H1 (cell line): ENCODE measurements around the gene MGAT5. TPM values are rescaled to one million over a fixed set of nuclear protein-coding genes. Genes with fewer than 3 reads are reported as not detected.

Experiments
- CTCF ChIA-PET: fragments of 300-600 bp; sonication (Branson Sonifier 250); formaldehyde crosslinking; loops from one replicate; lab custom pipeline; 2021; ENCODE audit not compliant: partially characterized antibody; lab: Charles Lee
- POLR2A ChIA-PET: fragments of 300-600 bp; sonication (Branson Sonifier 250); formaldehyde crosslinking; loops from one replicate; lab custom pipeline; 2021; ENCODE audit warnings: inconsistent platforms; ENCODE audit not compliant: partially characterized antibody; lab: Charles Lee
- DNase-seq, 2 experiments: peaks; one replicate each; pipeline versions ENCODE4 v3.0.0 to v3.0.0-alpha.2; 2010 to 2022; ENCODE audit warnings: low spot score in 2 of 2, low read depth in 1 of 2, mixed read lengths in 1 of 2
- FAIRE-seq: peaks from 2 replicates; lab custom pipeline; 2011; peaks lifted over from hg19 to GRCh38; lab: Jason Lieb, UNC
- H2AFZ ChIP-seq: 2 replicates; pipeline ENCODE4 v1.8.1; 2012; ENCODE audit warnings: low read length, inconsistent platforms
- H2AK5ac ChIP-seq: 2 replicates; pipeline ENCODE4 v1.6.1; 2013; ENCODE audit warnings: low read depth, low read length
- H2BK120ac ChIP-seq: replicated peaks from 2 replicates; pipeline ENCODE3; 2013; ENCODE audit warnings: low read depth, low read length, inconsistent platforms
- H2BK12ac ChIP-seq: 2 replicates; pipeline ENCODE4 v1.6.1; 2013; ENCODE audit warnings: low read depth, low read length
- H2BK15ac ChIP-seq: 2 replicates; pipeline ENCODE4 v1.6.1; 2013; ENCODE audit warnings: low read length
- H2BK20ac ChIP-seq: 2 replicates; pipeline ENCODE4 v1.6.1; 2013; ENCODE audit warnings: low read length
- H2BK5ac ChIP-seq: 2 replicates; pipeline ENCODE4 v1.6.1; 2013; ENCODE audit warnings: low read depth, low read length
- H3K14ac ChIP-seq: 2 replicates; pipeline ENCODE4 v1.6.1; 2013; ENCODE audit warnings: inconsistent platforms; ENCODE audit not compliant: insufficient read length
- H3K18ac ChIP-seq: 2 replicates; pipeline ENCODE4 v1.6.1; 2013; ENCODE audit warnings: low read length; ENCODE audit errors: extremely low read depth
- H3K23ac ChIP-seq: 2 replicates; pipeline ENCODE4 v1.6.1; 2013; ENCODE audit warnings: inconsistent platforms; ENCODE audit not compliant: insufficient read length
- H3K23me2 ChIP-seq: 2 replicates; pipeline ENCODE4 v1.6.1; 2013; ENCODE audit warnings: low read depth, low read length
- H3K27ac ChIP-seq: 2 replicates; pipeline ENCODE4 v1.6.1; 2011; ENCODE audit warnings: low read depth, low read length, inconsistent platforms
- H3K27me3 ChIP-seq, 4 experiments: replicated peaks in 1 of 4; 1 replicate in 1 of 4; 2 replicates in 3 of 4; pipeline versions ENCODE4 v1.6.1 to v1.8.1; 2011 to 2013; ENCODE audit warnings: low read length in 3 of 4, mild to moderate bottlenecking in 3 of 4, inconsistent platforms in 2 of 4, mixed read lengths in 2 of 4, moderate library complexity in 1 of 4; ENCODE audit not compliant: control insufficient read depth in 3 of 4, insufficient read depth in 3 of 4; ENCODE audit errors: extremely low read depth in 1 of 4
- H3K36me3 ChIP-seq, 4 experiments: 2 replicates each; pipeline versions ENCODE4 v1.6.1 to v1.8.1; 2011 to 2013; ENCODE audit warnings: mild to moderate bottlenecking in 4 of 4, low read length in 3 of 4, moderate library complexity in 2 of 4, control low read depth in 1 of 4, inconsistent platforms in 1 of 4; ENCODE audit not compliant: insufficient read depth in 4 of 4, control insufficient read depth in 2 of 4
- H3K4ac ChIP-seq: replicated peaks from 2 replicates; pipeline ENCODE3; 2013; ENCODE audit warnings: low read length, low read depth, mixed read lengths, inconsistent platforms; ENCODE audit not compliant: insufficient read length
- H3K4me1 ChIP-seq, 4 experiments: replicated peaks in 1 of 4; 1 replicate in 1 of 4; 2 replicates in 3 of 4; pipeline versions ENCODE4 v1.6.1 to v1.8.1; 2011 to 2013; ENCODE audit warnings: low read length in 3 of 4, inconsistent platforms in 2 of 4, mixed read lengths in 1 of 4; ENCODE audit not compliant: insufficient read depth in 4 of 4, control insufficient read depth in 3 of 4
- H3K4me2 ChIP-seq, 2 experiments: 2 replicates each; pipeline versions ENCODE4 v1.6.1 to v1.8.1; 2011 to 2013; ENCODE audit warnings: low read depth in 2 of 2, low read length in 2 of 2, control low read depth in 1 of 2, inconsistent platforms in 1 of 2, mild to moderate bottlenecking in 1 of 2; ENCODE audit not compliant: insufficient read depth in 1 of 2
- H3K4me3 ChIP-seq, 4 experiments: fragments of 200-600, 300-600 bp in 1 of 4; sonication (generic), shearing (Covaris generic), sonication (Bioruptor Twin) in 1 of 4; 2 replicates each; pipeline versions ENCODE4 v1.5.1 to v1.8.1; 2011 to 2016; ENCODE audit warnings: low read length in 4 of 4, low read depth in 3 of 4, control low read depth in 2 of 4, inconsistent platforms in 2 of 4, mild to moderate bottlenecking in 2 of 4, mixed read lengths in 1 of 4, moderate library complexity in 1 of 4; ENCODE audit not compliant: insufficient read depth in 2 of 4; ENCODE audit errors: extremely low read depth in 1 of 4
- H3K56ac ChIP-seq: replicated peaks from 2 replicates; pipeline ENCODE3; 2013; ENCODE audit warnings: low read depth, mild to moderate bottlenecking, mixed read lengths, low read length, inconsistent platforms; ENCODE audit not compliant: insufficient read length
- H3K79me1 ChIP-seq: 2 replicates; pipeline ENCODE4 v1.6.1; 2013; ENCODE audit warnings: low read depth, low read length, control low read depth
- H3K79me2 ChIP-seq, 2 experiments: 2 replicates each; pipeline versions ENCODE4 v1.6.1 to v1.8.1; 2012 to 2013; ENCODE audit warnings: low read length in 2 of 2, mild to moderate bottlenecking in 2 of 2, inconsistent platforms in 1 of 2; ENCODE audit not compliant: insufficient read depth in 2 of 2, control insufficient read depth in 1 of 2
- H3K9ac ChIP-seq, 4 experiments: replicated peaks in 1 of 4; 1 replicate in 1 of 4; 2 replicates in 3 of 4; pipeline versions ENCODE4 v1.6.1 to v1.8.1; 2011 to 2013; ENCODE audit warnings: low read depth in 3 of 4, low read length in 3 of 4, control low read depth in 2 of 4, mild to moderate bottlenecking in 2 of 4, moderate library complexity in 2 of 4, inconsistent platforms in 1 of 4; ENCODE audit errors: extremely low read depth in 1 of 4
- H3K9me3 ChIP-seq, 2 experiments: 2 replicates each; pipeline versions ENCODE4 v1.6.1 to v1.8.1; 2012 to 2013; ENCODE audit warnings: mild to moderate bottlenecking in 2 of 2, moderate library complexity in 2 of 2, control low read depth in 1 of 2, inconsistent platforms in 1 of 2, low read depth in 1 of 2, low read length in 1 of 2, mixed read lengths in 1 of 2; ENCODE audit not compliant: insufficient read depth in 2 of 2
- H4K20me1 ChIP-seq, 2 experiments: replicated peaks in 1 of 2; 2 replicates each; pipeline versions ENCODE3 to v1.8.1; 2011 to 2013; ENCODE audit warnings: inconsistent platforms in 2 of 2, low read length in 2 of 2, mild to moderate bottlenecking in 1 of 2; ENCODE audit not compliant: insufficient read depth in 2 of 2, control insufficient read depth in 1 of 2
- H4K5ac ChIP-seq: 2 replicates; pipeline ENCODE4 v1.6.1; 2013; ENCODE audit warnings: low read length, low read depth, mixed read lengths, inconsistent platforms; ENCODE audit not compliant: insufficient read length
- H4K8ac ChIP-seq: 2 replicates; pipeline ENCODE4 v1.8.0; 2013; ENCODE audit warnings: mild to moderate bottlenecking, moderate library complexity, low read length, inconsistent platforms; ENCODE audit not compliant: insufficient read depth; ENCODE audit errors: extremely low read depth
- H4K91ac ChIP-seq: replicated peaks from 2 replicates; pipeline ENCODE3; 2013; ENCODE audit warnings: low read length, mixed read lengths, inconsistent platforms; ENCODE audit not compliant: insufficient read length
- JUN ChIP-seq: IDR thresholded peaks from 2 replicates; pipeline ENCODE4 v1.6.1; 2011; ENCODE audit warnings: low read depth, mild to moderate bottlenecking, improper control_type of control experiment, low read length
- TAF1 ChIP-seq: IDR thresholded peaks from 2 replicates; pipeline ENCODE4 v1.6.1; 2011; ENCODE audit warnings: mild to moderate bottlenecking, low read depth, low read length
- TBP ChIP-seq: IDR thresholded peaks from 2 replicates; pipeline ENCODE4 v1.6.1; 2011; ENCODE audit warnings: low read depth, low read length, improper control_type of control experiment
- TCF12 ChIP-seq: IDR thresholded peaks from 2 replicates; pipeline ENCODE4 v1.6.1; 2011; ENCODE audit warnings: low read depth, mild to moderate bottlenecking, low read length
- TEAD4 ChIP-seq: IDR thresholded peaks from 2 replicates; pipeline ENCODE4 v1.6.1; 2012; ENCODE audit warnings: low read depth, low read length, inconsistent platforms, mixed read lengths
- WGBS, 2 experiments: shearing (Covaris generic) in 1 of 2; methylation state at CpG; one replicate each; pipeline versions ENCODE4 v1.1.6 to v1.1.7; 2013 to 2015; ENCODE audit warnings: low lambda C conversion rate in 2 of 2, mixed read lengths in 2 of 2, inconsistent platforms in 1 of 2, low coverage in 1 of 2, missing lambda C conversion rate in 1 of 2; ENCODE audit not compliant: insufficient replicate concordance in 2 of 2, insufficient coverage in 1 of 2, insufficient read length in 1 of 2; ENCODE audit errors: extremely low coverage in 1 of 2, missing lambda C conversion rate in 1 of 2; 5-methylcytosine and 5-hydroxymethylcytosine counted together
- polyA plus RNA-seq, 7 experiments: library from polyadenylated mRNA; depleted of rRNA in 3 of 7; stranded (reverse) in 5 of 7; unstranded in 2 of 7; fragments of >200 nt in 5 of 7; fragments of 200-250 nt in 2 of 7; gene quantifications; 1 replicate in 5 of 7; 2 replicates in 1 of 7; 4 replicates in 1 of 7; pipeline versions ENCODE4 v1.2.1 to v1.2.3, GENCODE V29; 2011 to 2013; ENCODE audit warnings: missing spikeins in 2 of 7, mixed read lengths in 2 of 7
- total RNA-seq: library from RNA; stranded (reverse); fragmentation: NEBNext Ultra II Directional; extraction: Animal tissue kit (Norgen Biotek cat#: 25700); gene quantifications from 2 replicates; pipeline ENCODE4 v1.2.1, GENCODE V29; 2021

Gene MGAT5
- total and polyA plus RNA-seq, 2 of the 8 experiments (the other 6 are each of a cell fraction or from before 2014, with no cell fraction given): 11.2 to 49.2 TPM

DNA sequence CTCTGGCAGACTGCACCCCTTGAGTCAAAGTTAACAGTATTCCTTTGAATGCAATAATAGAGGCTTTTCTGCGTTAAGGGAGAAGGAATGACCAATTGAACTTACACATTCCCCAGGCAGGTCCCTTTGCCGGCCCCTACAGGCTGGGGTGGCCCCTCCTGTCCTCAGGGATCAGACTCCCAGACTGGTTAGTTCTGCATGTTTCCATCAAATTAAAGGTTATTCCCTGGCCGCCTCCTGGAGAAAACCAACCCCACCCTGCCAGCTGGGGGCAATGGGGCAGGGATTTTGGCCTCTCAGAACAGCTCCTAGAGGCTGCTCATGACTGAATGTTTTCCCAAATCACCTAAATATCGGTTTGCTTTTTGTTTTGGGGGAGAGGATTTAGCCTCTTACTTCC is 199.6 kb downstream of the MGAT5 start:
- Histone ChIP-seq H3K4ac (no peak overlapping the region), H4K5ac (no peak overlapping the region), H3K79me1 (no peaks in the 10 kb centered on the region), H3K4me3 (no peak overlapping the region), H3K4me1 (no peaks in the 10 kb centered on the region; a peak in 2 of 7 replicates), H3K4me2 (no peak overlapping the region), H3K27me3 (no peaks in the 10 kb centered on the region), H4K20me1 (no peaks in the 10 kb centered on the region), H3K9ac (no peak overlapping the region), H2BK120ac (no peak overlapping the region), H2BK15ac (no peak overlapping the region), H3K79me2 (no peaks in the 10 kb centered on the region), H3K18ac (no peak overlapping the region), H2AK5ac (no peak overlapping the region), H3K56ac (no peak overlapping the region), H3K36me3 (no peaks in the 10 kb centered on the region; a peak in 2 of 8 replicates), H3K23me2 (no peaks in the 10 kb centered on the region), H3K27ac (no peak overlapping the region), H3K9me3 (no peaks in the 10 kb centered on the region), H4K8ac (no peak overlapping the region), H3K23ac (no peak overlapping the region), H2BK12ac (no peak overlapping the region), H3K14ac (no peak overlapping the region), H2BK5ac (no peak overlapping the region), H2BK20ac (no peak overlapping the region), H2AFZ (no peak overlapping the region), H4K91ac (no peak overlapping the region)
- DNase-seq (no peak), FAIRE-seq (no peak)
- TF ChIP-seq TBP (no peak), TAF1 (no peak), TEAD4 (no peak), JUN (no peak), TCF12 (no peak)
- POLR2A ChIA-PET: no interaction called here
- CTCF ChIA-PET: interaction anchor here (0.6 to 9.3 kb wide), 13 partner anchors 7 to 1256 kb away, joined by 3 to 132 read pairs (median 4); no protein-coding TSS in a partner anchor
- WGBS, 2 experiments: 91% methylated on average over 4 of the region's 4 CpGs; no CpG with 5 or more reads in 1 of the 2 experiments
